Measurements from ENCODE around the gene LRRC23.
"Not testable (repeated sequence)": the region's sequence is repeated elsewhere in the genome, so short reads cannot be mapped to it uniquely, and the experiment has no call there.

The LRRC23 gene

GRCh38 chr12:6868211-6869048, 36.2 kb upstream of the LRRC23 start:
- peaks cover 49 to 53% of the 10 kb centered on the region in 2 experiments for H3K36me3 ChIP-seq (ENCODE audit: control insufficient read depth in 1 of 2, insufficient read depth in 2 of 2, low read length in 2 of 2)
- peak overlapping the region; percentile 80 for H4K8ac ChIP-seq (ENCODE audit: low read depth, low read length)
- peak overlapping the region; percentile 63 for H2BK5ac ChIP-seq (ENCODE audit: low read depth, low read length, poor library complexity)
- peaks cover 17 to 23% of the 10 kb centered on the region in 2 experiments for H3K4me1 ChIP-seq (ENCODE audit: control insufficient read depth in 1 of 2, insufficient read depth in 2 of 2, low read length in 2 of 2)
- WGBS (ENCODE audit: extremely low coverage, insufficient coverage, insufficient read length): no CpG with 5 or more reads among the region's 22 CpGs
- peak overlapping the region; percentile 20 for H2AFZ ChIP-seq (ENCODE audit: insufficient read depth, low read length, poor library complexity)
- H3K9ac ChIP-seq (ENCODE audit: low read length): peak overlapping the region; percentile 83
- H3K9me3 ChIP-seq (ENCODE audit: insufficient read depth, low read depth, low read length): peaks cover 3% of the 10 kb centered on the region
- H2BK120ac ChIP-seq (ENCODE audit: insufficient read depth, low read length, poor library complexity): no peak overlapping the region
- no peak overlapping the region for H2AK5ac ChIP-seq (ENCODE audit: low read length)
- peak overlapping the region; percentile 14 for H3K27ac ChIP-seq (ENCODE audit: low read depth, low read length)
- H3K27me3 ChIP-seq (ENCODE audit: insufficient read depth, low read length): no peaks in the 10 kb centered on the region
- no peak for DNase-seq
- peak overlapping the region; percentile 89 for H3K4me2 ChIP-seq (ENCODE audit: low read length)
- H3K79me1 ChIP-seq (ENCODE audit: low read length): peaks cover 15% of the 10 kb centered on the region
- peak overlapping the region; percentile 93 for H3K4ac ChIP-seq (ENCODE audit: low read depth, low read length)
- H4K12ac ChIP-seq (ENCODE audit: low read depth, low read length): peak overlapping the region; percentile 13
- H3K23ac ChIP-seq (ENCODE audit: low read length): no peak overlapping the region
- H3K18ac ChIP-seq (ENCODE audit: low read length): peak overlapping the region; percentile 70
- H3K79me2 ChIP-seq (ENCODE audit: control insufficient read depth, insufficient read depth, low read length, poor library complexity): peaks cover 20% of the 10 kb centered on the region
- peak overlapping the region; percentile 99 for H3K14ac ChIP-seq (ENCODE audit: low read length)
- H3K4me3 ChIP-seq (ENCODE audit: low read depth, low read length): peak overlapping the region; percentile 97
- H4K91ac ChIP-seq (ENCODE audit: low read depth, low read length): peak overlapping the region; percentile 92
- H2BK12ac ChIP-seq (ENCODE audit: low read length): no peak overlapping the region

- peaks cover 17 to 26% of the 10 kb centered on the region in 2 experiments for H3K4me1 ChIP-seq (ENCODE audit: control insufficient read depth in 1 of 2, insufficient read depth in 2 of 2, low read length in 2 of 2)
- no peak overlapping the region for H3K14ac ChIP-seq (ENCODE audit: low read length)
- H4K8ac ChIP-seq (ENCODE audit: low read depth, low read length): no peak overlapping the region
- H4K91ac ChIP-seq (ENCODE audit: low read depth, low read length): no peak overlapping the region
- peaks cover 40 to 45% of the 10 kb centered on the region in 2 experiments for H3K36me3 ChIP-seq (ENCODE audit: control insufficient read depth in 1 of 2, insufficient read depth in 2 of 2, low read length in 2 of 2)
- no peak overlapping the region for H3K9ac ChIP-seq (ENCODE audit: low read length)
- H2BK12ac ChIP-seq (ENCODE audit: low read length): no peak overlapping the region
- no peak overlapping the region for H2AK5ac ChIP-seq (ENCODE audit: low read length)
- no peaks in the 10 kb centered on the region for H3K27me3 ChIP-seq (ENCODE audit: insufficient read depth, low read length)
- no CpG with 5 or more reads among the region's 12 CpGs for WGBS (ENCODE audit: extremely low coverage, insufficient coverage, insufficient read length)
- no peak overlapping the region for H3K23ac ChIP-seq (ENCODE audit: low read length)
- H2BK5ac ChIP-seq (ENCODE audit: low read depth, low read length, poor library complexity): no peak overlapping the region
- H2BK120ac ChIP-seq (ENCODE audit: insufficient read depth, low read length, poor library complexity): no peak overlapping the region
- DNase-seq: peak; percentile 83 to 96
- no peak overlapping the region for H3K18ac ChIP-seq (ENCODE audit: low read length)
- H3K79me2 ChIP-seq (ENCODE audit: control insufficient read depth, insufficient read depth, low read length, poor library complexity): peaks cover 20% of the 10 kb centered on the region
- H4K12ac ChIP-seq (ENCODE audit: low read depth, low read length): no peak overlapping the region
- H3K79me1 ChIP-seq (ENCODE audit: low read length): peaks cover 20% of the 10 kb centered on the region
- no peak overlapping the region for H3K4me3 ChIP-seq (ENCODE audit: low read depth, low read length)
- no peak overlapping the region for H3K4ac ChIP-seq (ENCODE audit: low read depth, low read length)
- peaks cover 3% of the 10 kb centered on the region for H3K9me3 ChIP-seq (ENCODE audit: insufficient read depth, low read depth, low read length)
- H3K27ac ChIP-seq (ENCODE audit: low read depth, low read length): no peak overlapping the region
- no peak overlapping the region for H2AFZ ChIP-seq (ENCODE audit: insufficient read depth, low read length, poor library complexity)
- peak overlapping the region; percentile 89 for H3K4me2 ChIP-seq (ENCODE audit: low read length)
Observed at GRCh38 chr12:6869049-6870021, 35.3 kb upstream of the LRRC23 start.

GRCh38 chr12:6870304-6870703, 34.3 kb upstream of the LRRC23 start:
- no CpG with 5 or more reads among the region's 4 CpGs for WGBS (ENCODE audit: extremely low coverage, insufficient coverage, insufficient read length)
- not testable (repeated sequence) for H3K4ac ChIP-seq (ENCODE audit: low read depth, low read length)
- H3K79me2 ChIP-seq (ENCODE audit: control insufficient read depth, insufficient read depth, low read length, poor library complexity): peaks cover 20% of the 10 kb centered on the region

More at GRCh38 chr12:6870304-6870703, 34.3 kb upstream of the LRRC23 start:
- not testable (repeated sequence) for H2BK12ac ChIP-seq (ENCODE audit: low read length); H4K8ac ChIP-seq (ENCODE audit: low read depth, low read length); H3K27ac ChIP-seq (ENCODE audit: low read depth, low read length); H3K14ac ChIP-seq (ENCODE audit: low read length); H2AFZ ChIP-seq (ENCODE audit: insufficient read depth, low read length, poor library complexity); H3K4me3 ChIP-seq (ENCODE audit: low read depth, low read length); H2BK5ac ChIP-seq (ENCODE audit: low read depth, low read length, poor library complexity); H3K9me3 ChIP-seq (ENCODE audit: insufficient read depth, low read depth, low read length); H4K12ac ChIP-seq (ENCODE audit: low read depth, low read length); H3K18ac ChIP-seq (ENCODE audit: low read length); H3K4me2 ChIP-seq (ENCODE audit: low read length); H2AK5ac ChIP-seq (ENCODE audit: low read length); H3K9ac ChIP-seq (ENCODE audit: low read length); H2BK120ac ChIP-seq (ENCODE audit: insufficient read depth, low read length, poor library complexity); H3K23ac ChIP-seq (ENCODE audit: low read length); H4K91ac ChIP-seq (ENCODE audit: low read depth, low read length); H3K27me3 ChIP-seq (ENCODE audit: insufficient read depth, low read length); DNase-seq
- peaks cover 20% of the 10 kb centered on the region for H3K79me1 ChIP-seq (ENCODE audit: low read length)
- H3K36me3 ChIP-seq (ENCODE audit: control insufficient read depth in 1 of 2, insufficient read depth in 2 of 2, low read length in 2 of 2): peaks cover 32 to 37% of the 10 kb centered on the region in 2 experiments
- H3K4me1 ChIP-seq (ENCODE audit: control insufficient read depth in 1 of 2, insufficient read depth in 2 of 2, low read length in 2 of 2): peaks cover 17 to 26% of the 10 kb centered on the region in 2 experiments

Data from trophoblast cell (in vitro differentiated cells and primary cell).